ENCODE data around the gene NT5DC3.
"Not testable (repeated sequence)": the region's sequence is repeated elsewhere in the genome, so short reads cannot be mapped to it uniquely, and the experiment has no call there.

The NT5DC3 gene

GRCh38 chr12:103830730-103831320 is 10.2 kb downstream of the NT5DC3 start:
- no peak for DNase-seq

- no peak for DNase-seq
Observed at GRCh38 chr12:103830025-103830725, 10.9 kb downstream of the NT5DC3 start.

GRCh38 chr12:103829092-103829491 is 11.9 kb downstream of the NT5DC3 start:
- DNase-seq = no peak

GRCh38 chr12:103827911-103828391 is 13.1 kb downstream of the NT5DC3 start:
- no peak for DNase-seq

GRCh38 chr12:103824845-103825244 is 16.2 kb downstream of the NT5DC3 start:
- no peak for DNase-seq

- no peak for DNase-seq
Observed at GRCh38 chr12:103824290-103824689, 16.7 kb downstream of the NT5DC3 start.

- no peak for DNase-seq
Observed at GRCh38 chr12:103823871-103824270, 17.2 kb downstream of the NT5DC3 start.

- no peak for DNase-seq
Observed at GRCh38 chr12:103821773-103822172, 19.3 kb downstream of the NT5DC3 start.

- no peak for DNase-seq
Observed at GRCh38 chr12:103820881-103821489, 20.0 kb downstream of the NT5DC3 start.

- no peak for DNase-seq
Observed at GRCh38 chr12:103820361-103820760, 20.7 kb downstream of the NT5DC3 start.

- no peak for DNase-seq
Observed at GRCh38 chr12:103819892-103820291, 21.1 kb downstream of the NT5DC3 start.

- no peak for DNase-seq
Observed at GRCh38 chr12:103819312-103819711, 21.7 kb downstream of the NT5DC3 start.

- DNase-seq = no peak
Observed at GRCh38 chr12:103817791-103818190, 23.2 kb downstream of the NT5DC3 start.

- DNase-seq = no peak
Observed at GRCh38 chr12:103816663-103817062, 24.4 kb downstream of the NT5DC3 start.

- no peak for DNase-seq
Observed at GRCh38 chr12:103814436-103814835, 26.6 kb downstream of the NT5DC3 start.

GRCh38 chr12:103813949-103814348 is 27.1 kb downstream of the NT5DC3 start:
- DNase-seq = no peak

GRCh38 chr12:103813426-103813825 is 27.6 kb downstream of the NT5DC3 start:
- DNase-seq = no peak

- no peak for DNase-seq
Observed at GRCh38 chr12:103812789-103813188, 28.2 kb downstream of the NT5DC3 start.

GRCh38 chr12:103811791-103812190 is 29.2 kb downstream of the NT5DC3 start:
- DNase-seq = no peak

- no peak for DNase-seq
Observed at GRCh38 chr12:103810111-103810510, 30.9 kb downstream of the NT5DC3 start.

GRCh38 chr12:103809639-103810038 is 31.4 kb downstream of the NT5DC3 start:
- not testable (repeated sequence) for DNase-seq

GRCh38 chr12:103809154-103809553 is 31.9 kb downstream of the NT5DC3 start:
- DNase-seq = no peak

- no peak for DNase-seq
Observed at GRCh38 chr12:103808239-103808880, 32.7 kb downstream of the NT5DC3 start.
